Effector CD8-positive, alpha-beta T cell (primary cell): ENCODE results near the gene CMPK2.
A peak's percentile ranks its signal among the peaks of the same experiment; 100 is the strongest.
"Not testable (repeated sequence)": the region's sequence is repeated elsewhere in the genome, so short reads cannot be mapped to it uniquely, and the experiment has no call there.

Source experiments
- DNase-seq: peaks from one replicate; lab custom pipeline; 2025; lab: John Stamatoyannopoulos, UW
- total RNA-seq, 4 experiments: gene quantifications; one replicate each; lab custom pipeline; 2026; lab: John Stamatoyannopoulos, UW

The CMPK2 gene, protein sequence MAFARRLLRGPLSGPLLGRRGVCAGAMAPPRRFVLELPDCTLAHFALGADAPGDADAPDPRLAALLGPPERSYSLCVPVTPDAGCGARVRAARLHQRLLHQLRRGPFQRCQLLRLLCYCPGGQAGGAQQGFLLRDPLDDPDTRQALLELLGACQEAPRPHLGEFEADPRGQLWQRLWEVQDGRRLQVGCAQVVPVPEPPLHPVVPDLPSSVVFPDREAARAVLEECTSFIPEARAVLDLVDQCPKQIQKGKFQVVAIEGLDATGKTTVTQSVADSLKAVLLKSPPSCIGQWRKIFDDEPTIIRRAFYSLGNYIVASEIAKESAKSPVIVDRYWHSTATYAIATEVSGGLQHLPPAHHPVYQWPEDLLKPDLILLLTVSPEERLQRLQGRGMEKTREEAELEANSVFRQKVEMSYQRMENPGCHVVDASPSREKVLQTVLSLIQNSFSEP
- 2.7 to 27.9 (median 12.3) reads per million in 4 experiments for total RNA-seq

DNA sequence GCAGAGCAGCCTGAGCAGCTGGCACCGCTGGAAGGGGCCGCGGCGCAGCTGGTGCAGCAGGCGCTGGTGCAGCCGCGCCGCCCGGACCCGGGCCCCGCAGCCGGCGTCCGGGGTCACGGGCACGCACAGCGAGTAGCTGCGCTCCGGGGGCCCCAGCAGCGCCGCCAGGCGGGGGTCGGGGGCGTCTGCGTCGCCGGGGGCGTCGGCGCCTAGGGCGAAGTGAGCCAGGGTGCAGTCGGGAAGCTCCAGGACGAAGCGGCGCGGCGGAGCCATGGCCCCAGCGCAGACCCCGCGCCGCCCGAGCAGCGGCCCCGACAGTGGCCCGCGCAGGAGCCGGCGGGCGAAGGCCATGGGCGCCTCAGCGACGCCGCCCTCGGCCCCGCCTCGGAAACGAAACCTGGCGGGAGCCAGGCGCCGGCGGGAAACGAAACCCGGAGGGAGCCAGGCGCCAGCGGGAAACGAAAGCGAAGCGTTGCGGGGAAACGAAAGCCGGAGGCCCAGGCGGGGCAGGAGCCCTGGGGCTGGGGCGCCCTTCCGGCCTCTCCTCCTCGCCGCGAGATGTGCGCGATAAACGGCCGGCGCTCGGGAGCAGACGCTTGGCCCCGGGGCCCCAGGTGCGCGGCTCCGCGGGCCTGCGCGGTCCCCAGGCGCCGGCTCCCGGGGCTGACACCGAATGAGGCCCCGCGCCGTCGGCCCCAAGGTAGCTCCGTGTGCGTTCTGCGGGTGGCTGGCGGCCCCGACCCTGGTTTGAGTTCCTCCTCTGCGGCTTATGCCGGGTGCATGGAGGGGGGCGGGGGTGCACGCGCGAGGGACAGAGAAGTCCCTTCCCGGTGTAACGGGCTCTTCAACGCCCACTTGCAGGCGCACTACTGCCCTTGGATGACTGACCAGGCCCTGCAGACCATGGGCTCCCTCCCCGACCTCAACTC lies at the start of gene CMPK2:
Gene CMPK2, minus strand, starts transcription at position 562 of the 929 bp plus-strand sequence. Its CDS starts 211 bp downstream, at position 351.
- DNase-seq = peak; percentile 57

GRCh38 chr2:6915399-6915798 lies 49.7 kb upstream of the CMPK2 start:
- DNase-seq = no peak

GRCh38 chr2:6914828-6915227 lies 49.1 kb upstream of the CMPK2 start:
- DNase-seq = no peak

- peak; percentile 17 for DNase-seq
These were observed 47.9 kb upstream of the CMPK2 start for GRCh38 chr2:6913415-6914157.

- no peak for DNase-seq
These were observed 46.0 kb upstream of the CMPK2 start for GRCh38 chr2:6911721-6912120.

GRCh38 chr2:6909431-6910385 lies 44.0 kb upstream of the CMPK2 start:
- no peak for DNase-seq

DNA sequence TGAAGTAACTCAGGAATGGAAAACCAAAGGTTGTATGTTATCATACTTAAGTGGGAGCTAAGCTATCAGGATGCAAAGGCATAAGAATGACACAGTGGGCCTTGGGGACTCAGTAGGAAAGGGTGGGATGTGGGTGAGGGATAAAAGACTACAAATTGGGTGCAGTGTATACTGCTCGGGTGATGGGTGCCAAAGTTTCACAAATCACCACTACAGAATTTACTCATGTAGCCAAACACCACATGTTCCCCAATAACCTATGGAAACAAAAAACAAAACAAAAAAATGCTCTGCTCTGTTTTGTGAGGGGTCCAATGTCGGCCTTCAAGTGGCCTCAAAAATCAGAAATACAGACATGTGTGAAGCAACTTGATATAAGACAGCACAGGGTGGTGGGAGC lies 42.6 kb upstream of the CMPK2 start:
- no peak for DNase-seq

- DNase-seq = no peak
These were observed 40.5 kb upstream of the CMPK2 start for GRCh38 chr2:6906165-6906741.

GRCh38 chr2:6905668-6906067 lies 40.0 kb upstream of the CMPK2 start:
- DNase-seq = no peak

DNA sequence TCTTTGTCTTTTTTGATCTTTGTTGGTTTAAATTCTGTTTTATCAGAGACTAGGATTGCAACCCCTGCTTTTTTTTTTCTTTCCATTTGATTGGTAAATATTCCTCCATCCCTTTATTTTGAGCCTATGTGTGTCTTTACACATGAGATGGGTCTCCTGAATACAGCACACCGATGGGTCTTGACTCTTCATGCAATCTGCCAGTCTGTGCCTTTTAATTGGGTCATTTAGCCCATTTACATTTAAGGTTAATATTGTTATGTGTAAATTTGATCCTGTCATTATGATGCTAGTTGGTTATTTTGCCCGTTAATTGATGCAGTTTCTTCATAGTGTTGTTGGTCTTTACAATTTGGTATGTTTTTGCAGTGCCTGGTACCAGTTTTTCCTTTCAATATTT lies 36.9 kb upstream of the CMPK2 start:
- DNase-seq = not testable (repeated sequence)

DNA sequence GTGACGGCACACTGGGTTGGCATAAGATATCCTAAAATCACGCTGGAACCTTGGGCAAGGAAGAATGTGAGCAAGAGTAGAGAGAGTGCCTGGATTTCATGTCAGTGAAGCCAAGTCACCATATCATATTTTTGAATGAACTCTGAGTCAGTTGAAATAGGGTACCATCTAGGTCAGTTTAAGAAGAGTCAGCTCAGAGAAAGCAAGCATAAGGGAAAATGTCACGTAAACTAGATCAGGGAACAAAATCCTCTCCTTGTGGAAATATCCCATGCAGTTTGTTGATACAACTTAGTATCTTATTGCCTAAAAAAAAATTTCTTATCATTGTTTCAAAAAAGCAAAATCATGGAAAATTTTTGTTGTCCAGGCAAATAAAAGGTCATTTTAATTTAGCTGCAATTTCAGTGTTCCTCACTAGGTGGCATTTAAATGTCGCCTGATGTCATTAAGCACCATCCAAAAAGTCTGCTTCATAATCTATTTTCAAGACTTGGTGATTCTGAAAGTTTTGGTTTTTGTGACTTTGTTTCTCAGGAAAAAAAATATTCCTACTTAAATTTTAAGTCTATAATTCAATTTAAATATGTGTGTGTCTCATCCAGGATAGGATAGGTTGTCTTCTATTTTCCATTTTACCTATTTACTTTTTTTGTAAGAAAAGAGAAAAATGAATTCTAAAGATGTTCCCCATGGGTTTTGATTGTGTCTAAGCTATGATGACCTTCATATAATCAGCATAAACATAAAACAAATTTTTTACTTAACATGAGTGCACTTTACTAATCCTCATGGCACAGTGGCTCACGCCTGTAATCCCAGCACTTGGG lies 31.4 kb upstream of the CMPK2 start:
- DNase-seq = no peak

- DNase-seq = no peak
These were observed 28.3 kb upstream of the CMPK2 start for GRCh38 chr2:6893876-6894482.

- DNase-seq = no peak
These were observed 23.0 kb upstream of the CMPK2 start for GRCh38 chr2:6888724-6889123.

DNA sequence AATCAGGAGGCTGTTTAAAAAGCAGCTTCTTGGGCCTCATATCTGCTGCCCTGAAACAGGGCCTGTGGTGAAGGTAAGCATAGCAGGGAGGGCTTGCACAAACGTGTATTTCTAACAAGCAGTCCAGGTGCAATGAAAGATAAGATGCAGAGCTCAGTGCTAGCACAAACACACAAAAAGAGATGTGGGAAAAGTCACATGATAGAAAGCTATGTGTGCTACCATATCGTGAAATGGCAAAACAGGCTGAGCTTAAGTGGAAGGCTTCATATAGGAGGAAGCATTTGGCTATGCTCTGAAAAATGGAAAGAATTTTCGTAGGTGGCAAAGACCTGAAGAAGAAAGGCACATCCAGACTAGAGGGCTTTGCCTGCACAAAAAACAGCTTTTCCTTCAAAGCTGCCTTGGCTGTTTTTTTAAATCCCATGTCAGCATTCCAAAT lies 22.1 kb upstream of the CMPK2 start:
- no peak for DNase-seq

DNA sequence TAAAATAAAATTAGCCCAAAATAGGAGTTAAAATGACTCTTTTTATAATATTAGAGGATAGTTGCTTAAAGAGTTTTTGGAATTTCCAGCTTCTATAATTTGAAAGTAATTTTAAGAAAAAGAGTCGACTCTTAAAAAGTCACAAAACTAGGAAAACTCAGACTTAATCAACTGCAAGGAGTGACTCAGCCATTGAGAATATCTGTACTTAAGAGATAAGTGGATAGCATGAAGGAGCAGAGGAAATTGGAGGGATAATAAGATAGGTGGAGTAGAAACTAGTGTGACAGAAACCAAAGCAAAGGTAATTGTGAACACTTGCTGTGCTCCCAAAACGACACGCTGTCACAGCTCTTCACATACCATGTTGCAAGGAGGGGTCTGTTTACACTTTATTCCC lies 20.3 kb upstream of the CMPK2 start:
- DNase-seq = no peak

GRCh38 chr2:6885551-6885950 lies 19.8 kb upstream of the CMPK2 start:
- DNase-seq = no peak

DNA sequence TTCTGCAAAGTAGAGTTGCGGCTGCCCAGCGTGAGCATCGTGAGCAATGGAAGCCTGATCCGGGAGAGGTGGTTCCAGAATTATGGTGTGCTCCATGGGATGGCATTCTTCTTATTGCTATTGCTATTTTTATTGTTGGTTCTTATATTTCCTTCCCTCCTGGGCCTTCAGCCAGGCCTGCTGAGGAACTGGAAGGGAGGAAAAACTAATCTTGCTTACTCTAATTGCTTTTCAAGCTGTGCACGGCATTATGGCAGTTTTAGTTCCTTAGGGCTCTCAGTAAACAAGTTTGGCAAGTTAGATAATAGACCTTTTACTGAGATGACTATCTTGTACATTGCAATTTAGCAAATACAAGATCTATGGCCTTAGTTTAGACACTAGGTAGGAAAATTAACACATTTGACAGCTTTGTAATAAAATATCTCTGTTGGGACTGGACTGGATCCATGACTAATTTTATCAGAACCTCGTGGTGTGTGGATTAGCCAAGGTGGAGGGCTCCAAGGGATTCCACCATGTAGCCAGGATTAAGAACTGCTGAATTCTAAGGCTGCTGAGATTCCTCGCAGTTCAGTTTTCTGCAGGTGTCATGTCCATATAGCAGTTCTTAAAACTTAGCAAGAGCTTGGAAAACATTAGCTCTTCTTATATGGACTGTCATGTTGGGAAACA lies 17.9 kb upstream of the CMPK2 start:
- DNase-seq = no peak

- DNase-seq = no peak
These were observed 15.8 kb upstream of the CMPK2 start for GRCh38 chr2:6881516-6881915.
